Measurements from ENCODE around the gene SPDYE2. TPM values are rescaled to one million over a fixed set of nuclear protein-coding genes. Genes with fewer than 3 reads are reported as not detected.
A peak's percentile ranks its signal among the peaks of the same experiment; 100 is the strongest.
"Not testable (repeated sequence)": the region's sequence is repeated elsewhere in the genome, so short reads cannot be mapped to it uniquely, and the experiment has no call there.

Gene SPDYE2
- total and polyA plus RNA-seq, 7 donors: 0.05 to 0.13 (median 0.10) TPM; not detected in 4

DNA sequence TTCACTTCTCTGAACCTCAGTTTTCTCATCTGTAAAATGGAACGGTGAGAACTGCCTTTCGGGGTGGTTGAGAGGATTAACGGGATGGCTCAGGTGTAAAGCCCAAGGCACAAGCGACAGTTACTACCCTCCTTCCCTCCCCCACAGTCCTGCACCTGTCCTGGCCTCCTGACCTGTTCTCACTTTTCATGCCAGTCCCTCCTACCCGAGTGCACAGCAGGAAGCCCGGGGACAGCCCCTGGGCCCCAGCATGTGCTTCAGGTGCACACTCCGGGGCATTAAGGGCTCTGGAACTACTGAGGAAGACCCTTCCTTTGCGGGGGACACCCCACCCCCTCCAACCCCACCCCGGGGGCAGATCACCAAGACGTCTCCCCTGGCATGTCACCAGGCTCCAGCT lies 34.1 kb upstream of the SPDYE2 start:
- H3K36me3 ChIP-seq (ENCODE audit: insufficient read depth in 1 of 2, low read depth in 1 of 2); DNase-seq; H3K4me1 ChIP-seq; intact Hi-C loops (cut with DNase I); H3K9me3 ChIP-seq; H3K27me3 ChIP-seq (ENCODE audit: insufficient read depth in 3 of 3, low read length in 2 of 3); H3K4me3 ChIP-seq; H3K27ac ChIP-seq: not testable (repeated sequence)
- WGBS, 3 donors: no CpG with 5 or more reads among the region's 10 CpGs
- ATAC-seq: peak in 2 of 4 donors; percentile 13 to 55

GRCh38 chr7:102517550-102518147 lies 33.4 kb upstream of the SPDYE2 start, which contains the start of gene RASA4B:
TSS of gene RASA4B (minus strand) at chr7:102517777. CDS start at chr7:102517710, 67 bp downstream.
- DNase-seq (peak; percentile 15 to 35), ATAC-seq (peak; percentile 72 to 81 (median 76))
- H3K4me1 ChIP-seq; H3K36me3 ChIP-seq (ENCODE audit: insufficient read depth in 1 of 2, low read depth in 1 of 2); H3K27ac ChIP-seq; intact Hi-C loops (cut with DNase I); H3K27me3 ChIP-seq (ENCODE audit: insufficient read depth in 3 of 3, low read length in 2 of 3); H3K9me3 ChIP-seq: not testable (repeated sequence)
- 0 to 4% (median 0%) methylated on average over 9 to 21 of the region's 61 CpGs for WGBS, 3 donors
- peak within 1 kb of the TSS; percentile 42 for H3K4me3 ChIP-seq

- H3K36me3 ChIP-seq (ENCODE audit: insufficient read depth in 1 of 2, low read depth in 1 of 2); ATAC-seq; H3K27ac ChIP-seq; H3K4me3 ChIP-seq; H3K9me3 ChIP-seq; H3K4me1 ChIP-seq; H3K27me3 ChIP-seq (ENCODE audit: insufficient read depth in 3 of 3, low read length in 2 of 3); intact Hi-C loops (cut with DNase I); DNase-seq: not testable (repeated sequence)
- 79 to 80% methylated on average over 4 of the region's 5 CpGs; no CpG with 5 or more reads in 1 of the 3 donors for WGBS, 3 donors
Measured at GRCh38 chr7:102520797-102521196, 30.2 kb upstream of the SPDYE2 start.

DNA sequence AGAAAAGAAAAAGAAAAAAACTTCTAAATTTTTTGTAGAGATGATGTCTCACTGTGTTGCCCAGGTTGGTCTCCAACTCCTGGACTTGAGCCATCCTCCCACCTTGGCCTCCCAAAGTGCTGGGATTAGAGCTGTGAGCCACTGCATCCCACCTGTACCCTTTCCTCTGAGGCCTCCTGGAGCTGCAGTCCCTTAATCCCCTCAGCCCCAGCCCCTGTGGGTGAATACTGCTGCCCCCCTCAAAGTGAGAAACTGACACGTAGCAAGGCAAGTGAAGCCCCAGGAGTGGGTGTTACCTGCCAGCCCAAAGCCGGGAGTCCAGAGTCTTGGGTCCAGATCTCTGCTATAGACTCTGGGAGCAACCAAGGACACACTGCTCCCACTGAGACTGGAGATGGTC lies 26.2 kb upstream of the SPDYE2 start:
- H3K4me3 ChIP-seq; H3K27ac ChIP-seq; H3K27me3 ChIP-seq (ENCODE audit: insufficient read depth in 3 of 3, low read length in 2 of 3); H3K4me1 ChIP-seq; intact Hi-C loops (cut with DNase I); H3K9me3 ChIP-seq; H3K36me3 ChIP-seq (ENCODE audit: insufficient read depth in 1 of 2, low read depth in 1 of 2): not testable (repeated sequence)
- ATAC-seq (peak in 2 of 4 donors; percentile 11 to 20), DNase-seq (peak in 1 of 2 donors; percentile 1)
- WGBS, 3 donors: 54 to 67% (median 56%) methylated on average over 1 of the region's 2 CpGs

DNA sequence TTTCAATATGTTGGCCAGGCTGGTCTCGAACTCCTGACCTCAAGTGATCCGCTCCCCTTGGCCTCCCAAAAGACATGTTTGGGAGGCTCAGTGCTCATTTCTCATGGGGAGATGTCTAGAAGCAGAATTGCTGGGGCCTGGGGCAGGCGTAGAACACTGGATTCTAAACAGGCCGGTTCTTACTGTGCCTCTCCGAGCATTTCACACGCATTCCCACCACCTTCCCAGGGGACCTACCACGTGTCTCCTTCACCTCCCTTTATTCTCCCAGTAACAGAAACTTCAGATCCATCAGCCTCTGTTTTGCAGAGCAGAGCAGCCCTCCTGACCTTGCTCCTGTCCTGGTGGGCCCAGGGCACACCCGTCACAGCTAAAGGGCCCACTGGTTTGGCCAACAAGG lies 23.8 kb upstream of the SPDYE2 start:
- H3K27ac ChIP-seq; H3K9me3 ChIP-seq; H3K4me3 ChIP-seq; H3K27me3 ChIP-seq (ENCODE audit: insufficient read depth in 3 of 3, low read length in 2 of 3); H3K36me3 ChIP-seq (ENCODE audit: insufficient read depth in 1 of 2, low read depth in 1 of 2); intact Hi-C loops (cut with DNase I); DNase-seq; H3K4me1 ChIP-seq: not testable (repeated sequence)
- 70 to 78% (median 75%) methylated on average over 1 of the region's 8 CpGs for WGBS, 3 donors
- ATAC-seq: peak in 3 of 4 donors; percentile 22 to 27 (median 22)

DNA sequence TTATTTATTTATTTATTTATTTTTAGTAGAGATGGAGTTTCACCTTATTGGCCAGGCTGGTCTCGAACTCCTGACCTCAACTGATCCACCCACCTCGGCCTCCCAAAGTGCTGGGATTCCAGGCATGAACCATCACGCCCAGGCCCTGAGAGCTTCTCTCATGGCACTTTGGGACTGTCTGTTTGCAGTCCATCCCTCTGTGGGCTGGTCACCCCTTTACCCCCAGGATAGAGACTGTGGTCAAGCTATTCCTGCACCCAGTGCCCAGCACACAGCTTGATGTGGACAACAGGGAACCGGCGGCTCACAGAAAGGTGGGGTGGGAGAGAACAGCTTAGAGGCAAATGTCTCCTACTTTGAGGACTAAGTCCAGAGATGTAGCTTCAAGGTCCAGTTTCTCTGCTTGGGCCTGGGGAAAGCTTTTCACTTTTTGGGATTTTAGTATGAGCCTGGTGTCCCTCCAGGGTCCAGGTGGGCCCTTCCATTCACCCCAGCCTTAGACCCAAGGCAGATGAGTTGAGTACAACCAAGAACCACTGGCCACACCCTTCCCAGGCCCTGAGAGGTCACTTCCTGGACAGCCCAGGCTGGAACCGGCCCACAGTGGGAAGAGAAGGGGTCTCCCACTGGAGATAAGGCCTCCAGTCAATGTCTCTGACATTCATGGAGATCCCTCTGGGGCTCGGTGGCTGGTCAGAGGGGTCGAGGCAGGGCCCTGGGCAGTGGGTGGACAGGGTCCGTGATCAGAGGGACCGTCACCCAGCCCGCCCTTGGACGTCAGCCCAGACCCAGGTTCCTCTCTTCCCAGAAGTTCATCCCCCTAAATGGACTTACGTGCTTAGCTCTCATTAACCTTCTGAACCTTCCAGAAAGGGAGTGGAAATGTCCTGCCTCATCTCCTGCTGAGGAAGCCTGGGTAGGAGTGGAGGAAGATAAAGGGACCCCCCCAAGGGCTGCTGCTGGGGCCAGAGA lies 22.9 kb upstream of the SPDYE2 start:
- H3K27me3 ChIP-seq (ENCODE audit: insufficient read depth in 3 of 3, low read length in 2 of 3); H3K9me3 ChIP-seq; H3K4me3 ChIP-seq; intact Hi-C loops (cut with DNase I); H3K4me1 ChIP-seq; H3K36me3 ChIP-seq (ENCODE audit: insufficient read depth in 1 of 2, low read depth in 1 of 2); DNase-seq; H3K27ac ChIP-seq: not testable (repeated sequence)
- 72 to 90% (median 90%) methylated on average over 2 to 3 of the region's 13 CpGs for WGBS, 3 donors
- peak in 3 of 4 donors; percentile 11 to 19 (median 14) for ATAC-seq

GRCh38 chr7:102531583-102531982 lies 19.4 kb upstream of the SPDYE2 start:
- H3K27ac ChIP-seq; H3K4me3 ChIP-seq; H3K27me3 ChIP-seq (ENCODE audit: insufficient read depth in 3 of 3, low read length in 2 of 3); H3K9me3 ChIP-seq; ATAC-seq; H3K36me3 ChIP-seq (ENCODE audit: insufficient read depth in 1 of 2, low read depth in 1 of 2); H3K4me1 ChIP-seq; intact Hi-C loops (cut with DNase I): not testable (repeated sequence)
- WGBS, 3 donors: no CpG with 5 or more reads among the region's 7 CpGs
- DNase-seq: peak; percentile 6 to 30

DNA sequence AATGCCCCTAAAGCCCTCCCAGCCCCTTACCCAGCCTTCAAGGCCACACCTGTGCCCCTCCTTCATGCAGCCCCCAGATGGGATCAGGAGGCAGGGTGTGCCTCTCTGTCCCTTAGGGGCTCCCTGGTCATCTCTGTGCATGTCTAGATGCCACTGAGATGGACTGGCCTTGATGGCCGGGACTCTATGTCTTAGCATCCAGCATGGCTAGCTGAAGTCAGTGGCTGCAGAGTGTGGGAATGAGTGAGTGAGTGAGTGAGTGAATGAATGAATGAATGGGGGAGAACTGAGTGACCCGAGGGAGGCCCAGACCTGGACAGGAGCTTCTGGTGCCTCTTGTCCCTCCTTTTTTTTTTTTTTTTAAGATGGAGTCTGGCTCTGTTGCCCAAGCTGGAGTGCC lies 18.9 kb upstream of the SPDYE2 start:
- 92 to 100% (median 92%) methylated on average over 2 of the region's 2 CpGs for WGBS, 3 donors
- peak in 1 of 4 donors; percentile 6 for ATAC-seq

GRCh38 chr7:102535062-102535615 lies 15.9 kb upstream of the SPDYE2 start:
- WGBS, 3 donors: 64 to 87% (median 78%) methylated on average over 3 of the region's 8 CpGs
- intact Hi-C loops (cut with DNase I): not testable (repeated sequence)

More for the DNA sequence above, 18.9 kb upstream of the SPDYE2 start:
- H3K36me3 ChIP-seq (ENCODE audit: insufficient read depth in 1 of 2, low read depth in 1 of 2); H3K27me3 ChIP-seq (ENCODE audit: insufficient read depth in 3 of 3, low read length in 2 of 3); H3K4me3 ChIP-seq; H3K9me3 ChIP-seq; H3K27ac ChIP-seq; intact Hi-C loops (cut with DNase I); H3K4me1 ChIP-seq; DNase-seq: not testable (repeated sequence)

DNA sequence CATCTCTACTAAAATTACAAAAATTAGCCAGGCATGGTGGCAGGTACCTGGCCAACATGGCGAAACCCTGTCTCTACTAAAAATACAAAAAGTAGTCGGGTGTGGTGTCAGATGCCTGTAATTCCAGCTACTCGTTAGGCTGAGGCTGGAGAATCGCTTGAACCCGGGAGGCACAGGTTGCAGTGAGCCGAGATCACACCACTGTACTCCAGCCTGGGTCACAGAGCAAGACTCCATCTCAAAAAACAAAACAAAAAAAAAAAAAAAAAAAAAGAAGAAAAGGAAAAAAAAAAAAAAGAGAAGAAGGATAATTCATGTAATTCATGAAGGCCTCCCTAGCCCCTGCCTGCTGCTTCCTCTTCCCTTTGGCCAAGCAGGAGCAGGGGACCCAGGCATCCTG lies 10.4 kb upstream of the SPDYE2 start:
- H3K4me1 ChIP-seq; ATAC-seq; H3K27me3 ChIP-seq (ENCODE audit: insufficient read depth in 3 of 3, low read length in 2 of 3); intact Hi-C loops (cut with DNase I); H3K27ac ChIP-seq; H3K4me3 ChIP-seq; H3K36me3 ChIP-seq (ENCODE audit: insufficient read depth in 1 of 2, low read depth in 1 of 2); H3K9me3 ChIP-seq: not testable (repeated sequence)
- peak in 1 of 2 donors; percentile 5 for DNase-seq
- 89 to 97% (median 93%) methylated on average over 4 of the region's 6 CpGs for WGBS, 3 donors

More at GRCh38 chr7:102535062-102535615, 15.9 kb upstream of the SPDYE2 start:
- H3K36me3 ChIP-seq (ENCODE audit: insufficient read depth in 1 of 2, low read depth in 1 of 2); ATAC-seq; H3K27ac ChIP-seq; H3K9me3 ChIP-seq; H3K4me1 ChIP-seq; DNase-seq; H3K27me3 ChIP-seq (ENCODE audit: insufficient read depth in 3 of 3, low read length in 2 of 3); H3K4me3 ChIP-seq: not testable (repeated sequence)

DNA sequence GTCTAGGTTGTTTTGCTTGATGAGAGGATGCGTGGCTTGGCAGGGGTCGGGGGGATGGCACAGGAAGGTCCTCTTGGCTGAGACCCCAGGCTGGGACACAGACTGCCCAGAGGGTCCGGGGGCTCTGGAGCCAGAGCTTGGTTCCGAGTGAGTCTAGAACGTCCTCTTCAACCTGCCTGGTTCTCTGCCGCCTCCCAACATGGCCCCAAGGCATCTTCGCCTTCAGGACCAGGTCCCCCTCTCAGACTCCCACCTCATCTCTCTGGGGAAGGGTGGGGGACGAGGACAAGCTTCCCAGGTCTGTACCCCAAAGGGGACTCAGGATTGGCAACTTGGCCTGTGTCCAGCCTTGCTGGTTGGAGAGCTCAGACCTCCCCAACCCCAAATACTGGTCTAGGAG lies 8.9 kb upstream of the SPDYE2 start:
- 96 to 100% (median 99%) methylated on average over 3 to 4 of the region's 8 CpGs for WGBS, 3 donors
- H3K36me3 ChIP-seq (ENCODE audit: insufficient read depth in 1 of 2, low read depth in 1 of 2); H3K4me1 ChIP-seq; H3K27ac ChIP-seq; intact Hi-C loops (cut with DNase I); H3K9me3 ChIP-seq; H3K4me3 ChIP-seq; H3K27me3 ChIP-seq (ENCODE audit: insufficient read depth in 3 of 3, low read length in 2 of 3): not testable (repeated sequence)
- DNase-seq (peak in 1 of 2 donors; percentile 5), ATAC-seq (peak in 2 of 4 donors; percentile 1)

Measured in psoas muscle (tissue), 8 donors.